H9 (cell line): ENCODE measurements around the gene CCDC13. TPM values are rescaled to one million over a fixed set of nuclear protein-coding genes. Genes with fewer than 3 reads are reported as not detected.

Experiments
- DNase-seq: peaks from one replicate; pipeline ENCODE4 v3.0.0-alpha.2; 2017
- H2AFZ ChIP-seq: one replicate; pipeline ENCODE4 v1.6.1; 2013; ENCODE audit warnings: mild to moderate bottlenecking, low read length, control low read depth, moderate library complexity
- H2AK5ac ChIP-seq: 2 replicates; pipeline ENCODE4 v1.6.1; 2013; ENCODE audit warnings: low read length, control low read depth, mixed read lengths; ENCODE audit not compliant: insufficient read length
- H2BK120ac ChIP-seq: one replicate; pipeline ENCODE4 v1.6.1; 2013; ENCODE audit warnings: low read depth, mild to moderate bottlenecking, low read length, control low read depth, inconsistent platforms; ENCODE audit not compliant: poor library complexity, severe bottlenecking
- H2BK12ac ChIP-seq: 2 replicates; pipeline ENCODE4 v1.6.1; 2013; ENCODE audit warnings: low read length, control low read depth, mixed read lengths, low read depth; ENCODE audit not compliant: insufficient read length
- H2BK15ac ChIP-seq: 2 replicates; pipeline ENCODE4 v1.6.1; 2013; ENCODE audit warnings: low read depth, low read length, control low read depth
- H2BK20ac ChIP-seq: one replicate; pipeline ENCODE4 v1.6.1; 2013; ENCODE audit warnings: low read depth, mild to moderate bottlenecking, low read length, control low read depth, inconsistent platforms; ENCODE audit not compliant: poor library complexity, severe bottlenecking
- H2BK5ac ChIP-seq: 2 replicates; pipeline ENCODE4 v1.6.1; 2013; ENCODE audit warnings: low read length, control low read depth, mixed read lengths; ENCODE audit not compliant: insufficient read length
- H3K14ac ChIP-seq: 2 replicates; pipeline ENCODE4 v1.6.1; 2013; ENCODE audit warnings: low read length, control low read depth; ENCODE audit not compliant: insufficient read depth
- H3K18ac ChIP-seq: 2 replicates; pipeline ENCODE4 v1.6.1; 2013; ENCODE audit warnings: low read depth, mild to moderate bottlenecking, mixed read lengths, low read length, control low read depth; ENCODE audit not compliant: insufficient read length
- H3K23ac ChIP-seq: 2 replicates; pipeline ENCODE4 v1.6.1; 2013; ENCODE audit warnings: low read length, control low read depth, mixed read lengths, low read depth; ENCODE audit not compliant: insufficient read length
- H3K23me2 ChIP-seq: 2 replicates; pipeline ENCODE4 v1.6.1; 2013; ENCODE audit warnings: low read depth, mild to moderate bottlenecking, mixed read lengths, low read length, control low read depth; ENCODE audit not compliant: insufficient read length, poor library complexity, severe bottlenecking
- H3K27ac ChIP-seq: 2 replicates; pipeline ENCODE4 v1.5.1; 2013; ENCODE audit warnings: low read length, control low read depth, mixed read lengths, low read depth; ENCODE audit not compliant: insufficient read length
- H3K27me3 ChIP-seq: 2 replicates; pipeline ENCODE4 v1.6.1; 2013; ENCODE audit warnings: low read length, control low read depth, inconsistent platforms; ENCODE audit not compliant: insufficient read depth
- H3K4ac ChIP-seq: 2 replicates; pipeline ENCODE4 v1.6.1; 2013; ENCODE audit warnings: low read depth, mild to moderate bottlenecking, control low read depth, inconsistent platforms, low read length, moderate library complexity
- H3K4me1 ChIP-seq: 2 replicates; pipeline ENCODE4 v1.6.1; 2013; ENCODE audit warnings: low read length, control low read depth, inconsistent platforms; ENCODE audit not compliant: insufficient read depth
- H3K4me2 ChIP-seq: 2 replicates; pipeline ENCODE4 v1.6.1; 2013; ENCODE audit warnings: low read length, control low read depth, mixed read lengths; ENCODE audit not compliant: insufficient read length, insufficient read depth
- H3K56ac ChIP-seq: 2 replicates; pipeline ENCODE4 v1.6.1; 2013; ENCODE audit warnings: low read depth, mild to moderate bottlenecking, mixed read lengths, low read length, control low read depth; ENCODE audit not compliant: insufficient read length
- H3K79me1 ChIP-seq: 2 replicates; pipeline ENCODE4 v1.6.1; 2013; ENCODE audit warnings: low read depth, mild to moderate bottlenecking, moderate library complexity, low read length, control low read depth, inconsistent platforms; ENCODE audit not compliant: insufficient read depth, poor library complexity, severe bottlenecking
- H3K79me2 ChIP-seq: 2 replicates; pipeline ENCODE4 v1.6.1; 2013; ENCODE audit warnings: low read length, control low read depth, inconsistent platforms; ENCODE audit not compliant: insufficient read depth
- H3K9ac ChIP-seq: 2 replicates; pipeline ENCODE4 v1.6.1; 2013; ENCODE audit warnings: low read length, control low read depth, mixed read lengths; ENCODE audit not compliant: insufficient read length; ENCODE audit errors: extremely low read depth
- H3K9me3 ChIP-seq: one replicate; pipeline ENCODE4 v1.6.1; 2013; ENCODE audit warnings: low read depth, low read length, inconsistent platforms; ENCODE audit not compliant: control insufficient read depth
- H3T11ph ChIP-seq: one replicate; pipeline ENCODE4 v1.6.1; 2013; ENCODE audit warnings: mild to moderate bottlenecking, low read length, control low read depth, inconsistent platforms
- H4K20me1 ChIP-seq: one replicate; pipeline ENCODE4 v1.6.1; 2013; ENCODE audit not compliant: control insufficient read depth, insufficient read length, insufficient read depth
- H4K5ac ChIP-seq: 2 replicates; pipeline ENCODE4 v1.6.1; 2013; ENCODE audit warnings: low read depth, mild to moderate bottlenecking, mixed read lengths, low read length, control low read depth; ENCODE audit not compliant: insufficient read length
- H4K8ac ChIP-seq: replicated peaks from 2 replicates; pipeline ENCODE4 v1.6.1; 2013; ENCODE audit warnings: low read length, control low read depth, mixed read lengths, low read depth; ENCODE audit not compliant: insufficient read length
- H4K91ac ChIP-seq: 2 replicates; pipeline ENCODE4 v1.6.1; 2013; ENCODE audit warnings: low read depth, mild to moderate bottlenecking, moderate library complexity, mixed read lengths, low read length, control low read depth; ENCODE audit not compliant: insufficient read length
- H3K27ac Mint-ChIP-seq, 3 experiments: 2 replicates in 2 of 3; 3 replicates in 1 of 3; pipeline ENCODE4 v1.8.0; 2020 to 2021; ENCODE audit warnings: mixed read lengths in 3 of 3, mild to moderate bottlenecking in 1 of 3, moderate library complexity in 1 of 3
- H3K27me3 Mint-ChIP-seq: 2 replicates; pipeline ENCODE4 v1.8.0; 2021; ENCODE audit warnings: low read depth, mild to moderate bottlenecking, moderate library complexity, mixed read lengths
- H3K36me3 Mint-ChIP-seq, 3 experiments: 2 replicates in 2 of 3; 3 replicates in 1 of 3; pipeline ENCODE4 v1.8.0; 2020 to 2021; ENCODE audit warnings: low read depth in 3 of 3, mixed read lengths in 3 of 3; ENCODE audit not compliant: insufficient read depth in 1 of 3
- H3K4me1 Mint-ChIP-seq, 2 experiments: 2 replicates each; pipeline ENCODE4 v1.8.0; 2020; ENCODE audit warnings: mixed read lengths in 2 of 2
- H3K4me3 Mint-ChIP-seq, 2 experiments: 2 replicates in 1 of 2; 3 replicates in 1 of 2; pipeline ENCODE4 v1.8.0; 2020 to 2021; ENCODE audit warnings: mild to moderate bottlenecking in 2 of 2, mixed read lengths in 2 of 2, moderate library complexity in 1 of 2
- H3K9me3 Mint-ChIP-seq, 2 experiments: 2 replicates in 1 of 2; 3 replicates in 1 of 2; pipeline ENCODE4 v1.8.0; 2020; ENCODE audit warnings: mild to moderate bottlenecking in 2 of 2, mixed read lengths in 2 of 2, moderate library complexity in 1 of 2
- CTCF ChIP-seq: fragments of 200-600 bp; sonication (generic); conservative IDR thresholded peaks from 3 replicates; pipeline ENCODE4 v1.8.0; 2021; ENCODE audit warnings: antibody characterized with exemption, mild to moderate bottlenecking
- WGBS: extraction: QIAGEN DNeasy Blood & Tissue Kit; methylation state at CpG from one replicate; pipeline ENCODE4 v1.1.7; 2013; ENCODE audit warnings: missing lambda C conversion rate, low lambda C conversion rate, mixed read lengths; ENCODE audit not compliant: insufficient read length; ENCODE audit errors: extremely low coverage; 5-methylcytosine and 5-hydroxymethylcytosine counted together
- total RNA-seq: library from RNA; stranded (reverse); gene quantifications from 2 replicates; pipeline ENCODE4 v1.2.1, GENCODE V29; 2021

CCDC13 gene
- total RNA-seq, 1 experiment from 2014 or later, result not detected

DNA sequence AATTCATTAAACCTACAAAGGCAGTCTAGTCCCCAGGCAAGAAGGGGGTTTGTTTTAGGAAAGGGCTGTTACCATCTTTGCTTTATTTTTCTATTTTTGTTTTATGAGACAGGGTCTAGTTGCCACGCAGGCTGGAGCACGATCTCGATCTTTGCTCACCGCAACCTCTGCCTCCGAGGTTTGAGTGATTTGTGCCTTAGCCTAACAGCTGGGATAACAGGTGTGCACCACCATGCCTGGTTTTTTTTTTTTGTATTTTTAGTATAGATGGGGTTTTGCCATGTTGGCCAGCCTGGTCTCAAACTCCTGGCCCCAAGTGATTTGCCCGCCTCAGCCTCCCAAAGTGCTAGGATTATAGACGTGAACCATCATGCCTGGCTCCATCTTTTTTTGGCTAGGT lies 26.3 kb upstream of the CCDC13 start:
- Histone ChIP-seq H3K79me2 (peaks cover 14% of the 10 kb centered on the region; the same call in 1 of the 2 replicates), H3K9ac (no peak overlapping the region), H2BK5ac (no peak overlapping the region), H2BK12ac (no peak overlapping the region), H4K20me1 (no peaks in the 10 kb centered on the region), H4K5ac (no peak overlapping the region), H3K79me1 (peaks cover 2% of the 10 kb centered on the region), H4K8ac (no peak overlapping the region), H3K18ac (no peak overlapping the region), H3K23me2 (peaks cover 7% of the 10 kb centered on the region), H3K14ac (no peak overlapping the region), H3K4ac (no peak overlapping the region), H2AFZ (no peak overlapping the region), H2BK15ac (no peak overlapping the region), H3K27me3 (no peaks in the 10 kb centered on the region), H3K4me2 (peak overlapping the region; percentile 25), H3T11ph (no peak overlapping the region), H3K56ac (no peak overlapping the region), H2BK120ac (no peak overlapping the region), H2AK5ac (no peak overlapping the region), H3K4me1 (peaks cover 2% of the 10 kb centered on the region), H3K9me3 (no peaks in the 10 kb centered on the region), H2BK20ac (no peak overlapping the region), H3K27ac (no peak overlapping the region), H4K91ac (no peak overlapping the region), H3K23ac (no peak overlapping the region)
- H3K9me3 Mint-ChIP-seq, result no peaks in the 10 kb centered on the region
- no peaks in the 10 kb centered on the region for H3K27me3 Mint-ChIP-seq
- H3K36me3 Mint-ChIP-seq, result peaks cover 6 to 16% (median 8%) of the 10 kb centered on the region in 3 experiments; a peak in 6 of 7 replicates
- TF ChIP-seq CTCF, result no peak
- H3K4me1 Mint-ChIP-seq, result peaks cover 34 to 41% of the 10 kb centered on the region in 2 experiments
- WGBS, result no CpG with 5 or more reads among the region's 7 CpGs
- H3K4me3 Mint-ChIP-seq, result no peak overlapping the region; a peak in 2 of 5 replicates
- peak overlapping the region in 2 of 3 experiments; percentile 94; a peak in 5 of 7 replicates for H3K27ac Mint-ChIP-seq
- no peak for DNase-seq
